B cell (primary cell): ENCODE results near the gene RAB9A. TPM values are rescaled to one million over a fixed set of nuclear protein-coding genes. Genes with fewer than 3 reads are reported as not detected.

Experiments
- ATAC-seq: fragments of 200-7000 bp; cut with Tn5 transposase; one replicate; pipeline ENCODE4 v1.10.0; 2021; ENCODE audit warnings: low read depth, mild to moderate bottlenecking, moderate number of reproducible peaks, moderate library complexity
- CTCF ChIA-PET: fragments of 350-600 bp; sonication (Branson Sonifier 250); formaldehyde crosslinking; loops from one replicate; lab custom pipeline; 2021; ENCODE audit warnings: antibody characterized with exemption, inconsistent platforms; lab: Charles Lee
- POLR2A ChIA-PET: fragments of 350-600 bp; sonication (Branson Sonifier 250); formaldehyde crosslinking; loops from one replicate; lab custom pipeline; 2021; ENCODE audit warnings: antibody characterized with exemption; lab: Charles Lee
- DNase-seq: peaks from one replicate; pipeline ENCODE4 v3.0.0; 2013
- H2AFZ ChIP-seq: 2 replicates; pipeline ENCODE4 v1.6.1; 2012; ENCODE audit warnings: mild to moderate bottlenecking, low read depth, low read length; ENCODE audit not compliant: insufficient read depth, poor library complexity, severe bottlenecking
- H3K27ac ChIP-seq, 2 donors: 1 replicate in 1 of 2; 2 replicates in 1 of 2; pipeline ENCODE4 v1.5.1; 2012 to 2013; ENCODE audit warnings: low read length in 2 of 2, mild to moderate bottlenecking in 2 of 2, moderate library complexity in 1 of 2
- H3K27me3 ChIP-seq, 4 experiments: fragments of 200-600 bp in 1 of 4; sonication (generic) in 1 of 4; replicated peaks in 1 of 4; 1 replicate in 2 of 4; 2 replicates in 2 of 4; pipeline versions ENCODE4 v1.6.1 to v1.7.0; 2013 to 2016; ENCODE audit warnings: low read length in 3 of 4, mild to moderate bottlenecking in 2 of 4, mixed read lengths in 1 of 4, moderate library complexity in 1 of 4; ENCODE audit not compliant: insufficient read depth in 4 of 4, control insufficient read depth in 3 of 4; ENCODE audit errors: control extremely low read depth in 1 of 4
- H3K36me3 ChIP-seq, 2 experiments: replicated peaks in 1 of 2; 1 replicate in 1 of 2; 2 replicates in 1 of 2; pipeline versions ENCODE4 v1.6.1 to v1.7.1; 2013; ENCODE audit warnings: low read length in 1 of 2; ENCODE audit not compliant: insufficient read depth in 2 of 2, control insufficient read depth in 1 of 2; ENCODE audit errors: control extremely low read depth in 1 of 2, extremely low read depth in 1 of 2
- H3K4me1 ChIP-seq, 2 donors: fragments of 200-600 bp in 1 of 2; sonication (generic) in 1 of 2; 1 replicate in 1 of 2; 2 replicates in 1 of 2; pipeline versions ENCODE4 v1.5.1 to v1.6.1; 2013 to 2017; ENCODE audit warnings: low read length in 2 of 2; ENCODE audit not compliant: control insufficient read depth in 2 of 2, insufficient read depth in 2 of 2
- H3K4me2 ChIP-seq: replicated peaks from 2 replicates; pipeline ENCODE3; 2012; ENCODE audit warnings: mild to moderate bottlenecking, low read depth, low read length; ENCODE audit not compliant: poor library complexity, severe bottlenecking
- H3K4me3 ChIP-seq, 5 experiments: fragments of 200-600 bp in 1 of 5; sonication (generic) in 1 of 5; 1 replicate in 3 of 5; 2 replicates in 2 of 5; pipeline versions ENCODE4 v1.5.1 to v1.7.0; 2011 to 2016; ENCODE audit warnings: low read length in 4 of 5, mild to moderate bottlenecking in 4 of 5, low read depth in 2 of 5, control low read depth in 1 of 5, moderate library complexity in 1 of 5; ENCODE audit not compliant: insufficient read depth in 1 of 5; ENCODE audit errors: control extremely low read depth in 1 of 5, extremely low read depth in 1 of 5
- H3K79me2 ChIP-seq: fragments of 200-600 bp; sonication (generic); one replicate; pipeline ENCODE4 v1.6.0; 2016; ENCODE audit warnings: low read length; ENCODE audit not compliant: control insufficient read depth, insufficient read depth
- H3K9ac ChIP-seq: fragments of 200-600 bp; sonication (generic); 2 replicates; pipeline ENCODE4 v1.6.1; 2017; ENCODE audit warnings: mild to moderate bottlenecking, low read length, moderate library complexity
- H3K9me3 ChIP-seq, 3 donors: one replicate each; pipeline versions ENCODE4 v1.6.1 to v1.7.1; 2013; ENCODE audit warnings: low read length in 2 of 3; ENCODE audit not compliant: control insufficient read depth in 2 of 3, insufficient read depth in 1 of 3; ENCODE audit errors: control extremely low read depth in 1 of 3
- H4K20me1 ChIP-seq: 2 replicates; pipeline ENCODE4 v1.6.0; 2012; ENCODE audit warnings: mild to moderate bottlenecking, low read length; ENCODE audit not compliant: insufficient read depth, control insufficient read depth, poor library complexity, severe bottlenecking
- H3K27ac Mint-ChIP-seq: one replicate; pipeline ENCODE4 v1.8.0; 2021; ENCODE audit warnings: mixed read lengths
- H3K27me3 Mint-ChIP-seq: one replicate; pipeline ENCODE4 v1.8.0; 2021; ENCODE audit warnings: mixed read lengths
- H3K4me1 Mint-ChIP-seq: one replicate; pipeline ENCODE4 v1.8.0; 2021; ENCODE audit warnings: mixed read lengths
- H3K4me3 Mint-ChIP-seq: one replicate; pipeline ENCODE4 v1.8.0; 2021; ENCODE audit warnings: mixed read lengths
- H3K9me3 Mint-ChIP-seq: one replicate; pipeline ENCODE4 v1.8.0; 2022; ENCODE audit warnings: mixed read lengths; ENCODE audit not compliant: insufficient read depth
- CTCF ChIP-seq: fragments of 200-600 bp; IDR thresholded peaks from one replicate; pipeline ENCODE4 v1.8.0; 2022; ENCODE audit warnings: antibody characterized with exemption, mild to moderate bottlenecking
- EZH2 ChIP-seq: IDR thresholded peaks from 2 replicates; pipeline ENCODE4 v1.6.1; 2012; ENCODE audit warnings: borderline replicate concordance, low read depth, mild to moderate bottlenecking, moderate library complexity, low read length; ENCODE audit not compliant: insufficient read depth, poor library complexity, severe bottlenecking
- WGBS: methylation state at CpG from one replicate; pipeline ENCODE4 v1.1.5; 2013; ENCODE audit warnings: missing lambda C conversion rate; ENCODE audit not compliant: insufficient coverage; 5-methylcytosine and 5-hydroxymethylcytosine counted together
- intact Hi-C: fragments of 100-400 bp; cut with micrococcal nuclease; formaldehyde crosslinking; loops from one replicate; pipeline ENCODE4 v1.10.0; 2022
- polyA plus RNA-seq: library from polyadenylated mRNA; depleted of rRNA; stranded (reverse); fragments of >200 nt; gene quantifications from 2 replicates; pipeline ENCODE4 v1.2.3, GENCODE V29; 2012
- total RNA-seq, 2 donors: library from RNA; stranded (reverse); fragments of 120-200 nt in 1 of 2; gene quantifications; 1 replicate in 1 of 2; 2 replicates in 1 of 2; pipeline versions ENCODE4 v1.2.3 to v1.2.4, GENCODE V29; 2013 to 2022

The RAB9A gene
- total and polyA plus RNA-seq, 2 donors (not counting 1 experiment from before 2014, with no cell fraction given): 11.9 to 16.7 TPM

- TF ChIP-seq EZH2 (no peak), CTCF (peak; percentile 62)
- Histone ChIP-seq H2AFZ (no peak overlapping the region), H3K9ac (no peak overlapping the region), H3K4me2 (no peak overlapping the region), H3K27ac (peak overlapping the region in 1 of 2 donors; percentile 25), H4K20me1 (no peaks in the 10 kb centered on the region), H3K79me2 (peaks cover 19% of the 10 kb centered on the region), H3K36me3 (peaks cover 0 to 29% of the 10 kb centered on the region in 2 experiments), H3K4me3 (no peak overlapping the region), H3K9me3 (no peaks in the 10 kb centered on the region), H3K27me3 (no peaks in the 10 kb centered on the region), H3K4me1 (peaks cover 8 to 9% of the 10 kb centered on the region in 2 donors)
- WGBS: no CpG with 5 or more reads among the region's 2 CpGs
- intact Hi-C loops: loop anchor here (1.0 to 2.0 kb wide), 4 partner anchors 30 to 374 kb away; partner anchors contain the start of gene RAB9A
- CTCF ChIA-PET: interaction anchor here (0.6 to 1.6 kb wide), 10 partner anchors 11 to 373 kb away, joined by 3 to 6 read pairs (median 4); partner anchors contain the start of gene RAB9A
- Mint-ChIP-seq H3K4me1 (peaks cover 12% of the 10 kb centered on the region), H3K27ac (peak overlapping the region; percentile 61), H3K27me3 (no peaks in the 10 kb centered on the region), H3K4me3 (no peak overlapping the region), H3K9me3 (no peaks in the 10 kb centered on the region)
- ATAC-seq (no peak), DNase-seq (peak; percentile 70)
- POLR2A ChIA-PET: interaction anchor here (0.9 kb wide), 1 partner anchor 90 kb away, joined by 3 read pairs; no protein-coding TSS in a partner anchor
Measured at GRCh38 chrX:13658602-13659001, 30.3 kb upstream of the RAB9A start.

DNA sequence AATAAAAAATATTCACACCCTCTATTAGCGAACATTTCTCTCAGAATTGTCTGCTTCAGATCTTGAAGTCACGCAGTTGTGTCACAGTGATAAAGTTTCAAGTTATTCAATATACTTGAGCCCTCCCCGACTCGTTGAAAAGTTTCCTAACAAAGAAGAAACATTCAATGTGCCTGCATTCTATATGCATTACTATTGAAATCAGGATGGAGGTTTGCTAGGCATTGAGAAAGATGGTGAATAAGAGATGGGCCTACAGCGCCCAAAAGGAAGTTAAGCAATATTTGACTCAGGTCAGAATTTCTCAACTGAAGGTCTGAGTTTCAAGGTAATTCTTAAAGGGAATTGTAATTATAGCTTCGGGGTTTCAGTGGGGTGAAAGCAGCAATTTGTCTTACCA, 29.9 kb upstream of the RAB9A start:
- peaks cover 12% of the 10 kb centered on the region for H3K4me1 Mint-ChIP-seq
- H3K4me1 ChIP-seq: peaks cover 4 to 7% of the 10 kb centered on the region in 2 donors
- no peaks in the 10 kb centered on the region for H3K9me3 ChIP-seq
- peak overlapping the region; percentile 3 for H2AFZ ChIP-seq
- H3K27ac Mint-ChIP-seq: peak overlapping the region; percentile 61
- no peaks in the 10 kb centered on the region for H3K9me3 Mint-ChIP-seq
- ChIA-PET POLR2A (interaction anchor here (0.7 to 0.9 kb wide), 2 partner anchors 26 to 89 kb away, joined by 3 read pairs; no protein-coding TSS in a partner anchor), CTCF (interaction anchor here (0.6 to 1.6 kb wide), 10 partner anchors 10 to 373 kb away, joined by 3 to 6 read pairs (median 4); partner anchors contain the start of gene RAB9A)
- H3K4me2 ChIP-seq: no peak overlapping the region
- peaks cover 0 to 33% of the 10 kb centered on the region in 2 experiments for H3K36me3 ChIP-seq
- no peak overlapping the region for H3K4me3 ChIP-seq
- no peak for ATAC-seq
- no peaks in the 10 kb centered on the region for H3K27me3 ChIP-seq
- no peaks in the 10 kb centered on the region for H3K27me3 Mint-ChIP-seq
- H3K79me2 ChIP-seq: peaks cover 19% of the 10 kb centered on the region
- no CpG with 5 or more reads among the region's 6 CpGs for WGBS
- H4K20me1 ChIP-seq: no peaks in the 10 kb centered on the region
- H3K9ac ChIP-seq: no peak overlapping the region
- DNase-seq: no peak
- H3K27ac ChIP-seq: peak overlapping the region in 1 of 2 donors; percentile 25
- intact Hi-C loops: loop anchor here (2.0 kb wide), 2 partner anchors 30 to 194 kb away; partner anchors contain the start of gene RAB9A
- TF ChIP-seq EZH2 (no peak), CTCF (no peak)
- no peak overlapping the region for H3K4me3 Mint-ChIP-seq
